B cell (primary cell): ENCODE results near the gene TALDO1. TPM values are rescaled to one million over a fixed set of nuclear protein-coding genes. Genes with fewer than 3 reads are reported as not detected.
A peak's percentile ranks its signal among the peaks of the same experiment; 100 is the strongest.

Experiments
- ATAC-seq: fragments of 200-7000 bp; cut with Tn5 transposase; one replicate; pipeline ENCODE4 v1.10.0; 2021; ENCODE audit warnings: low read depth, mild to moderate bottlenecking, moderate number of reproducible peaks, moderate library complexity
- CTCF ChIA-PET: fragments of 350-600 bp; sonication (Branson Sonifier 250); formaldehyde crosslinking; loops from one replicate; lab custom pipeline; 2021; ENCODE audit warnings: antibody characterized with exemption, inconsistent platforms; lab: Charles Lee
- POLR2A ChIA-PET: fragments of 350-600 bp; sonication (Branson Sonifier 250); formaldehyde crosslinking; loops from one replicate; lab custom pipeline; 2021; ENCODE audit warnings: antibody characterized with exemption; lab: Charles Lee
- DNase-seq: peaks from one replicate; pipeline ENCODE4 v3.0.0; 2013
- H2AFZ ChIP-seq: 2 replicates; pipeline ENCODE4 v1.6.1; 2012; ENCODE audit warnings: mild to moderate bottlenecking, low read depth, low read length; ENCODE audit not compliant: insufficient read depth, poor library complexity, severe bottlenecking
- H3K27ac ChIP-seq, 2 donors: 1 replicate in 1 of 2; 2 replicates in 1 of 2; pipeline ENCODE4 v1.5.1; 2012 to 2013; ENCODE audit warnings: low read length in 2 of 2, mild to moderate bottlenecking in 2 of 2, moderate library complexity in 1 of 2
- H3K27me3 ChIP-seq, 4 experiments: fragments of 200-600 bp in 1 of 4; sonication (generic) in 1 of 4; replicated peaks in 1 of 4; 1 replicate in 2 of 4; 2 replicates in 2 of 4; pipeline versions ENCODE4 v1.6.1 to v1.7.0; 2013 to 2016; ENCODE audit warnings: low read length in 3 of 4, mild to moderate bottlenecking in 2 of 4, mixed read lengths in 1 of 4, moderate library complexity in 1 of 4; ENCODE audit not compliant: insufficient read depth in 4 of 4, control insufficient read depth in 3 of 4; ENCODE audit errors: control extremely low read depth in 1 of 4
- H3K36me3 ChIP-seq, 2 experiments: replicated peaks in 1 of 2; 1 replicate in 1 of 2; 2 replicates in 1 of 2; pipeline versions ENCODE4 v1.6.1 to v1.7.1; 2013; ENCODE audit warnings: low read length in 1 of 2; ENCODE audit not compliant: insufficient read depth in 2 of 2, control insufficient read depth in 1 of 2; ENCODE audit errors: control extremely low read depth in 1 of 2, extremely low read depth in 1 of 2
- H3K4me1 ChIP-seq, 2 donors: fragments of 200-600 bp in 1 of 2; sonication (generic) in 1 of 2; 1 replicate in 1 of 2; 2 replicates in 1 of 2; pipeline versions ENCODE4 v1.5.1 to v1.6.1; 2013 to 2017; ENCODE audit warnings: low read length in 2 of 2; ENCODE audit not compliant: control insufficient read depth in 2 of 2, insufficient read depth in 2 of 2
- H3K4me2 ChIP-seq: replicated peaks from 2 replicates; pipeline ENCODE3; 2012; ENCODE audit warnings: mild to moderate bottlenecking, low read depth, low read length; ENCODE audit not compliant: poor library complexity, severe bottlenecking
- H3K4me3 ChIP-seq, 5 experiments: fragments of 200-600 bp in 1 of 5; sonication (generic) in 1 of 5; 1 replicate in 3 of 5; 2 replicates in 2 of 5; pipeline versions ENCODE4 v1.5.1 to v1.7.0; 2011 to 2016; ENCODE audit warnings: low read length in 4 of 5, mild to moderate bottlenecking in 4 of 5, low read depth in 2 of 5, control low read depth in 1 of 5, moderate library complexity in 1 of 5; ENCODE audit not compliant: insufficient read depth in 1 of 5; ENCODE audit errors: control extremely low read depth in 1 of 5, extremely low read depth in 1 of 5
- H3K79me2 ChIP-seq: fragments of 200-600 bp; sonication (generic); one replicate; pipeline ENCODE4 v1.6.0; 2016; ENCODE audit warnings: low read length; ENCODE audit not compliant: control insufficient read depth, insufficient read depth
- H3K9ac ChIP-seq: fragments of 200-600 bp; sonication (generic); 2 replicates; pipeline ENCODE4 v1.6.1; 2017; ENCODE audit warnings: mild to moderate bottlenecking, low read length, moderate library complexity
- H3K9me3 ChIP-seq, 3 donors: one replicate each; pipeline versions ENCODE4 v1.6.1 to v1.7.1; 2013; ENCODE audit warnings: low read length in 2 of 3; ENCODE audit not compliant: control insufficient read depth in 2 of 3, insufficient read depth in 1 of 3; ENCODE audit errors: control extremely low read depth in 1 of 3
- H4K20me1 ChIP-seq: 2 replicates; pipeline ENCODE4 v1.6.0; 2012; ENCODE audit warnings: mild to moderate bottlenecking, low read length; ENCODE audit not compliant: insufficient read depth, control insufficient read depth, poor library complexity, severe bottlenecking
- H3K27ac Mint-ChIP-seq: one replicate; pipeline ENCODE4 v1.8.0; 2021; ENCODE audit warnings: mixed read lengths
- H3K27me3 Mint-ChIP-seq: one replicate; pipeline ENCODE4 v1.8.0; 2021; ENCODE audit warnings: mixed read lengths
- H3K4me1 Mint-ChIP-seq: one replicate; pipeline ENCODE4 v1.8.0; 2021; ENCODE audit warnings: mixed read lengths
- H3K4me3 Mint-ChIP-seq: one replicate; pipeline ENCODE4 v1.8.0; 2021; ENCODE audit warnings: mixed read lengths
- H3K9me3 Mint-ChIP-seq: one replicate; pipeline ENCODE4 v1.8.0; 2022; ENCODE audit warnings: mixed read lengths; ENCODE audit not compliant: insufficient read depth
- CTCF ChIP-seq: fragments of 200-600 bp; IDR thresholded peaks from one replicate; pipeline ENCODE4 v1.8.0; 2022; ENCODE audit warnings: antibody characterized with exemption, mild to moderate bottlenecking
- EZH2 ChIP-seq: IDR thresholded peaks from 2 replicates; pipeline ENCODE4 v1.6.1; 2012; ENCODE audit warnings: borderline replicate concordance, low read depth, mild to moderate bottlenecking, moderate library complexity, low read length; ENCODE audit not compliant: insufficient read depth, poor library complexity, severe bottlenecking
- WGBS: methylation state at CpG from one replicate; pipeline ENCODE4 v1.1.5; 2013; ENCODE audit warnings: missing lambda C conversion rate; ENCODE audit not compliant: insufficient coverage; 5-methylcytosine and 5-hydroxymethylcytosine counted together
- intact Hi-C: fragments of 100-400 bp; cut with micrococcal nuclease; formaldehyde crosslinking; loops from one replicate; pipeline ENCODE4 v1.10.0; 2022
- polyA plus RNA-seq: library from polyadenylated mRNA; depleted of rRNA; stranded (reverse); fragments of >200 nt; gene quantifications from 2 replicates; pipeline ENCODE4 v1.2.3, GENCODE V29; 2012
- total RNA-seq, 2 donors: library from RNA; stranded (reverse); fragments of 120-200 nt in 1 of 2; gene quantifications; 1 replicate in 1 of 2; 2 replicates in 1 of 2; pipeline versions ENCODE4 v1.2.3 to v1.2.4, GENCODE V29; 2013 to 2022

Gene TALDO1
- total and polyA plus RNA-seq, 2 donors (not counting 1 experiment from before 2014, with no cell fraction given): 82.4 to 116 TPM

GRCh38 chr11:792873-793272 lies 45.6 kb downstream of the TALDO1 start:
- Histone ChIP-seq H3K4me3 (no peak overlapping the region), H3K9ac (no peak overlapping the region), H3K9me3 (peaks cover 0 to 3% (median 0%) of the 10 kb centered on the region in 3 donors), H3K27me3 (peaks cover 0 to 24% (median 5%) of the 10 kb centered on the region in 4 experiments), H3K4me1 (peaks cover 27 to 42% of the 10 kb centered on the region in 2 donors), H3K27ac (no peak overlapping the region), H3K79me2 (peaks cover 35% of the 10 kb centered on the region), H3K4me2 (no peak overlapping the region), H4K20me1 (peaks cover 63% of the 10 kb centered on the region), H3K36me3 (peaks cover 0 to 7% of the 10 kb centered on the region in 2 experiments), H2AFZ (no peak overlapping the region)
- Mint-ChIP-seq H3K4me1 (peaks cover 21% of the 10 kb centered on the region), H3K9me3 (no peaks in the 10 kb centered on the region), H3K27me3 (no peaks in the 10 kb centered on the region), H3K4me3 (no peak overlapping the region), H3K27ac (no peak overlapping the region)
- no peak for DNase-seq
- ChIA-PET CTCF (interaction anchor here (1.0 to 1.2 kb wide), 2 partner anchors 15 to 43 kb away, joined by 3 read pairs; partner anchors contain the start of gene GATD1), POLR2A (interaction anchor here (0.7 kb wide), 1 partner anchor 9 kb away, joined by 3 read pairs; no protein-coding TSS in a partner anchor)
- intact Hi-C loops: loop anchor here (10.0 kb wide), 1 partner anchor 338 kb away; the partner anchor contains the start of gene PTDSS2
- TF ChIP-seq CTCF (no peak), EZH2 (no peak)
- ATAC-seq: no peak
- 94% methylated on average over 13 of the region's 13 CpGs for WGBS

GRCh38 chr11:793556-793955 lies 46.3 kb downstream of the TALDO1 start:
- DNase-seq (no peak), ATAC-seq (no peak)
- Histone ChIP-seq H3K9me3 (peaks cover 0 to 3% (median 0%) of the 10 kb centered on the region in 3 donors), H3K4me3 (no peak overlapping the region), H3K27me3 (peaks cover 0 to 19% (median 5%) of the 10 kb centered on the region in 4 experiments), H3K36me3 (peaks cover 0 to 7% of the 10 kb centered on the region in 2 experiments), H2AFZ (no peak overlapping the region), H3K9ac (no peak overlapping the region), H3K4me2 (no peak overlapping the region), H3K79me2 (peaks cover 35% of the 10 kb centered on the region), H3K4me1 (peaks cover 23 to 39% of the 10 kb centered on the region in 2 donors), H4K20me1 (peaks cover 62% of the 10 kb centered on the region), H3K27ac (no peak overlapping the region)
- ChIA-PET POLR2A (interaction anchor here (1.1 kb wide), 1 partner anchor 49 kb away, joined by 3 read pairs; the partner anchor contains the start of genes POLR2L and TSPAN4), CTCF (interaction anchor here (1.0 to 1.2 kb wide), 2 partner anchors 16 to 43 kb away, joined by 3 read pairs; partner anchors contain the start of gene GATD1)
- 95% methylated on average over 6 of the region's 7 CpGs for WGBS
- TF ChIP-seq EZH2 (no peak), CTCF (no peak)
- no peak overlapping the region for H3K27ac Mint-ChIP-seq
- peaks cover 21% of the 10 kb centered on the region for H3K4me1 Mint-ChIP-seq
- H3K4me3 Mint-ChIP-seq: peak overlapping the region; percentile 27
- intact Hi-C loops: loop anchor here (10.0 kb wide), 1 partner anchor 339 kb away; the partner anchor contains the start of gene PTDSS2
- no peaks in the 10 kb centered on the region for H3K9me3 Mint-ChIP-seq
- no peaks in the 10 kb centered on the region for H3K27me3 Mint-ChIP-seq
